Karpas-422 (cell line): ENCODE data around the gene BAHCC1. TPM values are rescaled to one million over a fixed set of nuclear protein-coding genes. Genes with fewer than 3 reads are reported as not detected.

Source experiments
- DNase-seq: peaks from one replicate; pipeline ENCODE4 v3.0.0-alpha.2; 2015
- H2AFZ ChIP-seq: fragments of 200-600 bp; sonication (generic); 2 replicates; pipeline ENCODE4 v1.6.1; 2014; ENCODE audit warnings: antibody characterized with exemption, low read length, mixed read lengths
- H3K27ac ChIP-seq: fragments of 200-600 bp; sonication (generic); 2 replicates; pipeline ENCODE4 v1.5.1; 2014; ENCODE audit warnings: mild to moderate bottlenecking, low read length, moderate library complexity
- H3K27me3 ChIP-seq: fragments of 200-600 bp; sonication (generic); 2 replicates; pipeline ENCODE4 v1.6.1; 2014; ENCODE audit warnings: low read length, mixed read lengths
- H3K36me3 ChIP-seq: fragments of 200-600 bp; sonication (generic); 2 replicates; pipeline ENCODE4 v1.6.1; 2014; ENCODE audit warnings: low read length, mixed read lengths; ENCODE audit not compliant: insufficient read depth
- H3K4me1 ChIP-seq: fragments of 200-600 bp; sonication (generic); 2 replicates; pipeline ENCODE4 v1.6.1; 2014; ENCODE audit warnings: mild to moderate bottlenecking, low read length, mixed read lengths
- H3K4me2 ChIP-seq: fragments of 200-600 bp; sonication (generic); 2 replicates; pipeline ENCODE4 v1.6.1; 2014; ENCODE audit warnings: low read length, low read depth, mild to moderate bottlenecking; ENCODE audit not compliant: poor library complexity, severe bottlenecking
- H3K4me3 ChIP-seq: fragments of 200-600 bp; sonication (generic); 2 replicates; pipeline ENCODE4 v1.5.1; 2014; ENCODE audit warnings: mild to moderate bottlenecking, antibody characterized with exemption, low read length, mixed read lengths
- H3K79me2 ChIP-seq: fragments of 200-600 bp; sonication (generic); 2 replicates; pipeline ENCODE4 v1.6.1; 2014; ENCODE audit warnings: mild to moderate bottlenecking, low read length, mixed read lengths
- H3K9ac ChIP-seq: fragments of 200-600 bp; sonication (generic); 2 replicates; pipeline ENCODE4 v1.6.0; 2014; ENCODE audit warnings: low read length
- H3K9me2 ChIP-seq: fragments of 200-600 bp; sonication (generic), shearing (Covaris generic); replicated peaks from 2 replicates; pipeline ENCODE4 v1.6.0; 2014; ENCODE audit warnings: mild to moderate bottlenecking, low read length, moderate library complexity; ENCODE audit not compliant: insufficient read depth
- H3K9me3 ChIP-seq: fragments of 300-700, 200-600 bp; sonication (generic); 2 replicates; pipeline ENCODE4 v1.6.1; 2014; ENCODE audit warnings: low read length, mixed read lengths
- H4K20me1 ChIP-seq: fragments of 200-600 bp; sonication (generic); 2 replicates; pipeline ENCODE4 v1.6.1; 2014; ENCODE audit warnings: mild to moderate bottlenecking, antibody characterized with exemption, low read length, low read depth; ENCODE audit not compliant: insufficient read depth
- total RNA-seq: library from RNA; depleted of rRNA; stranded (reverse); fragments of >200 nt; shearing (Covaris generic); gene quantifications from 2 replicates; pipeline ENCODE4 v1.2.3, GENCODE V29; 2014; ENCODE audit warnings: low replicate concordance

BAHCC1 gene
- total RNA-seq, 1 experiment from 2014 or later = not detected

DNA sequence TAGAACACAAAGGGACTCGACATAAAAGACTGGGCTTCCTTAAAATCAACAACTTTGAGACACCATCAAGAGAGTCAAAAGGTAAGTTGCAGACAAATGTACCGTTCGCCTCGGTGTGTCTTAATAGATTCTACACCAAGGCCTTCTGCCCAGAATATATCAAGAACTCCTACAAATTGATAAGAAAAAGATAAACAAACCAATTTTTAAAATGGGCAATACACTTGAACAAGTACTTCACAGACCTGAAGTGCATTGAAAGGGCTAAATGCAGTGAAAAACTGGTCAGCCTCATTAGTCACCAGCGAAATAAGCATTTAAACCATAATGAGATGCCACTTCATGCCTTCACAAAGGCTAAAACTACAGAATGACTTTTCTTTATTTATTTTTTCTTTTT lies 20.4 kb upstream of the BAHCC1 start:
- Histone ChIP-seq H3K9ac (no peak overlapping the region), H3K27ac (no peak overlapping the region)

DNA sequence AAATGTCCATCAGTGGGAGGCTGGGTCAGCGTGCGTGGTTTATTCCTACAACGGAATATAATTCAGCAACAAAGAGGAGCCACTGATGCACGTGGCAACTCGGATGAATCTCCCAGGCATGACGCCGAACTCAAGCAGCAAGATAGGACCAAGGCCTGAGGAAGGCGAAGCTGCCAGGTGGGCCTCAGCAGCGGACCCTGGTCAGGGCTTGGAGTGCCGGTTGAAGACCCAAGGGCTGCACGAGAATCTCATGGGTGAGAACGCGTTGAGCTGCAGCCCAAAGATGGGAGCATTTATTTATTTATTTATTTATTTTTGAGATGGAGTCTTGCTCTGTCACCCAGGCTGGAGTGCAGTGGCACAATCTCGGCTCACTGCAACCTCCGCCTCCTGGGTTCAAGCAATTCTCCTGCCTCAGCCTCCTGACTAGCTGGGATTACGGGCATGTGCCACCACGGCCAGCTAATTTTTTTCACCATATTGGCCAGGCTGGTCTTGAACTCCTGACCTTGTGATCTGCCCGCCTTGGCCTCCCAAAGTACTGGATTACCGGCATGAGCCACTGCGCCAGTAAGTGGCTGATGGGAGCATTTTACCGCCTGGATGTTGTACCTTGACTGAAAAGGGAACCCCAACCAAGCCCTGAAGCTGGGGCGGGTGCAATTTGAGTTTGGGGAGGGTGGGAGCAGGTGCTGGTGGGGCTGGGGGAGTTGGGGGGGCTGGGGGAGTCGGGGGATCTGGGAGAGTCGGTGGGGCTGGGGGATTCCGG lies 18.1 kb upstream of the BAHCC1 start:
- H3K4me3 ChIP-seq = no peak overlapping the region

More for the DNA sequence above, 20.4 kb upstream of the BAHCC1 start:
- H3K4me2 ChIP-seq = no peak overlapping the region
- no peaks in the 10 kb centered on the region for H3K9me2 ChIP-seq
- H4K20me1 ChIP-seq = no peaks in the 10 kb centered on the region
- no peak overlapping the region for H2AFZ ChIP-seq
- no peaks in the 10 kb centered on the region for H3K27me3 ChIP-seq
- H3K4me1 ChIP-seq = no peaks in the 10 kb centered on the region
- H3K36me3 ChIP-seq = no peaks in the 10 kb centered on the region
- no peak overlapping the region for H3K4me3 ChIP-seq
- no peaks in the 10 kb centered on the region for H3K9me3 ChIP-seq
- no peaks in the 10 kb centered on the region for H3K79me2 ChIP-seq
- no peak for DNase-seq

DNA sequence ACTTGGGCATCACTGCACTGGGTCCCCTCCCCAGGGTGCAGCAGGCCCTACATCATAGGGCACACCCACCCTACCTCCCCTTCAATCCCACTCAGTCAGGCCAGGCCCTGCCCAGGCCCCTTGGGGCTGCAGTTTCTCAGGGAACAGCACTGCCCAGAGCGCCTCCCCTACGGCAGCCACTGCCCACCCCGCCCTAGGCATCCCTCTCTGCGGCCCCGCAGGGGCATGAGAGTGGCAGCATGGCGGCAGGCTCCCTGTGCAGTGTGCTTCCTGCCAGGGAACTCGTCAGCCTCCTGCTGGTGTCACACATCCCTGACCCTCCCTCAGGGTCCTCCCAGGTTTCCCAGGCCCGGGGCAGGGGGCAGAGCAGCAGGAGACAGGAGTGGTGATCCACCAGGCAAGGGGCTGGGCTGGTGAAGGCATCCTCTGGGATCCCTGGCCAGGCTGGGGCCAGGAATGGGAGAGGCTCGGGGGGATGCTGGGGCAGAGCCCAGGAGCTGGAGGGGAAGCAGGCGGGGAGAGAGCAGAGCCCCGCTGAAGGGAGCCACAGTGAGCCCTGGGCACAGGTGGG lies 16.2 kb upstream of the BAHCC1 start:
- H3K9ac ChIP-seq = no peak overlapping the region

More for the DNA sequence above, 18.1 kb upstream of the BAHCC1 start:
- H3K27ac ChIP-seq = no peak overlapping the region
- no peak overlapping the region for H3K9ac ChIP-seq
- no peaks in the 10 kb centered on the region for H3K9me3 ChIP-seq
- no peak for DNase-seq
- no peaks in the 10 kb centered on the region for H3K27me3 ChIP-seq
- H3K36me3 ChIP-seq = no peaks in the 10 kb centered on the region
- no peaks in the 10 kb centered on the region for H3K79me2 ChIP-seq
- no peaks in the 10 kb centered on the region for H4K20me1 ChIP-seq
- no peaks in the 10 kb centered on the region for H3K9me2 ChIP-seq
- no peaks in the 10 kb centered on the region for H3K4me1 ChIP-seq
- H3K4me2 ChIP-seq = no peak overlapping the region
- H2AFZ ChIP-seq = no peak overlapping the region

DNA sequence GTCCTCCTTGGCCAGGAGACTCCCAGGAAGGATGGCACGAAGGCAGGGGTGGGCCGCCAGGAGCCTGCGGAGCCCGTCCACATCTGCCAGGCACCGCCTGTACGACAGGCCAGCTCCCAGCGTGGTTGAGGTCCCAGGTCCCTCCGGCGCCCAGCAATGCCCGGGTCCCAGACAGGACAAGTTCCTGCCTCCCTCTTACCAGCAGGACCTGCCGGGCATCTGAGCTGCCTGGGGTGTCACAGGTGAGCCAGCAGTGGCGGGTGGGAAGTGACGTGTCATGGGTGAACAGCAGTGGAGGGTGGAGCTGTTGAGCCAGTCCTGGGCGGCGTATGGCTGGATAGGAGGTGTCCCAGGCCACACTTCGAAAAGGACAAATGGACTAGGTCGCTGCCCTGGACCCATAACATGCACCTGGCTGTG lies 15.7 kb upstream of the BAHCC1 start:
- no peaks in the 10 kb centered on the region for H3K9me3 ChIP-seq

More for the DNA sequence above, 16.2 kb upstream of the BAHCC1 start:
- Histone ChIP-seq H3K4me2 (no peak overlapping the region), H3K4me3 (no peak overlapping the region), H3K36me3 (no peaks in the 10 kb centered on the region), H4K20me1 (no peaks in the 10 kb centered on the region), H3K27ac (no peak overlapping the region), H2AFZ (no peak overlapping the region), H3K9me2 (no peaks in the 10 kb centered on the region), H3K9me3 (no peaks in the 10 kb centered on the region), H3K79me2 (no peaks in the 10 kb centered on the region), H3K4me1 (no peaks in the 10 kb centered on the region), H3K27me3 (no peaks in the 10 kb centered on the region)
- DNase-seq = no peak

DNA sequence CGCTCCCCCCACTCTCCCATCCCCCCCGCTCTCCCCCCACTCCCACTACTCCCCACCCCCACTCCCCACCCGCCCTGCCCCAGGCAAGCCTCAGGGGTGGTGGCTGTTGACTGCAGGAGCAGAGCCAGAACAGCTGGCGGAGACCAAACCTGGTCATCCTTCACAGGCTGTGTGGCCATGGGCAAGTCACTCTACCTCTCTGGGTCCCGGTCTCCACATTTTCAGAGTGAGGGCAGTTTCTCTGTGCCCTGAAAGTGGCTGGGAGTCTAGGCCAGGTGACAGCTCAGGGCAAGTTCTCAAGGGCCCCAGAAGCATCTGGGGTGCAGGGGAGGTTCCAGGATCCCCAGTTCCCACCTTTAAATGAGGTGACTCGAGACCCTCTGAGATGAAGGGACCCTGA lies 15.1 kb upstream of the BAHCC1 start:
- no peak overlapping the region for H3K4me2 ChIP-seq
- no peak overlapping the region for H2AFZ ChIP-seq
- no peak overlapping the region for H3K9ac ChIP-seq
- H3K4me1 ChIP-seq = no peaks in the 10 kb centered on the region
- H3K9me3 ChIP-seq = no peaks in the 10 kb centered on the region
- no peaks in the 10 kb centered on the region for H3K27me3 ChIP-seq
- no peak overlapping the region for H3K4me3 ChIP-seq
- H3K36me3 ChIP-seq = no peaks in the 10 kb centered on the region
- H3K27ac ChIP-seq = no peak overlapping the region
- H3K79me2 ChIP-seq = no peaks in the 10 kb centered on the region
- no peaks in the 10 kb centered on the region for H4K20me1 ChIP-seq
- peak; percentile 34 for DNase-seq
- H3K9me2 ChIP-seq = no peaks in the 10 kb centered on the region

More for the DNA sequence above, 15.7 kb upstream of the BAHCC1 start:
- Histone ChIP-seq H3K9ac (no peak overlapping the region), H3K9me2 (no peaks in the 10 kb centered on the region), H4K20me1 (no peaks in the 10 kb centered on the region), H3K4me1 (no peaks in the 10 kb centered on the region), H3K4me2 (no peak overlapping the region), H3K27ac (no peak overlapping the region), H2AFZ (no peak overlapping the region), H3K36me3 (no peaks in the 10 kb centered on the region), H3K27me3 (no peaks in the 10 kb centered on the region), H3K79me2 (no peaks in the 10 kb centered on the region), H3K4me3 (no peak overlapping the region)
- DNase-seq = no peak

DNA sequence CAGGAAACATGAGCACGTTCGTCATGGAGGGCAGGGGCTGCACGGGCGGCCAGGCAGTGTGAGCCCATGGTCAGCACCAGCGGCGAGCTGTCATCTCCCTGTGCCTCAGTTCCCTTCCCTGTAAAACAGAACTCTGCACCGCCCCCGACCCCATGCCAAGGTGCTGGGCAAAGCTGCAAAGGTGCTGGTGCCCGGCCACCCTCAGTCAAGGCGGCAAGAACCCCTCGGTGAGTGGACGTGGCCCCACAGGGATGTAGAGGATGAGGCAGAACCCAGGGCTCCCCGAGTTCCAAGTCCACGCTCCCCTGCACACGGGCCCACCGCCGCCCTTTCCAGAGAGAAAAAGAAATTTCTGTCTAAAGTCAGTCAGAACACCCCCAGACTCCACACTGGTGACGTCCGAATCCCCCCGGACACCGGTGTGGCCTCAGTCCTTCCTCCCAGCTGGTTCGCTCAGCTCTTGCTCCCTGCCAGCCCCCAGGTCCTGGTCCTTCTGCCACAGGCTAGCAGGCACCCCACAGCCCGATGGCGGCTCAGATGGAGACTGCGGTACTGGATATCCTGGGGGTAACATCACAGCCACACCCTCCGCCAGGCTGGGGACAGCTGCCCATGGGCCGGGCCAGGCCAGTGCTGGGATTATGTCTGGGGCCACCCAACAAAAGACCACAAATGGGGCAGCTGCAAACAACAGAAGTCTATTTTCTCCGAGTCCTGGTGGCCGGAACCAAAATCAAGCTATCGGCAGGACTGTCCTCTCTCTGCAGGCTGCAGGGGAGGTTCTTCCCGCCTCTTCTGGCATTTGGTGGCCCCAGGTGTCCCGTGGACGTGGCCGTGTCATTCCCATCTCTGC lies 14.4 kb upstream of the BAHCC1 start:
- Histone ChIP-seq H3K79me2 (no peaks in the 10 kb centered on the region), H3K4me1 (no peaks in the 10 kb centered on the region), H4K20me1 (no peaks in the 10 kb centered on the region), H3K4me3 (no peak overlapping the region), H3K9ac (no peak overlapping the region), H3K27me3 (no peaks in the 10 kb centered on the region), H3K27ac (no peak overlapping the region), H3K36me3 (no peaks in the 10 kb centered on the region), H3K4me2 (no peak overlapping the region), H3K9me2 (no peaks in the 10 kb centered on the region), H3K9me3 (no peaks in the 10 kb centered on the region), H2AFZ (no peak overlapping the region)
- no peak for DNase-seq

DNA sequence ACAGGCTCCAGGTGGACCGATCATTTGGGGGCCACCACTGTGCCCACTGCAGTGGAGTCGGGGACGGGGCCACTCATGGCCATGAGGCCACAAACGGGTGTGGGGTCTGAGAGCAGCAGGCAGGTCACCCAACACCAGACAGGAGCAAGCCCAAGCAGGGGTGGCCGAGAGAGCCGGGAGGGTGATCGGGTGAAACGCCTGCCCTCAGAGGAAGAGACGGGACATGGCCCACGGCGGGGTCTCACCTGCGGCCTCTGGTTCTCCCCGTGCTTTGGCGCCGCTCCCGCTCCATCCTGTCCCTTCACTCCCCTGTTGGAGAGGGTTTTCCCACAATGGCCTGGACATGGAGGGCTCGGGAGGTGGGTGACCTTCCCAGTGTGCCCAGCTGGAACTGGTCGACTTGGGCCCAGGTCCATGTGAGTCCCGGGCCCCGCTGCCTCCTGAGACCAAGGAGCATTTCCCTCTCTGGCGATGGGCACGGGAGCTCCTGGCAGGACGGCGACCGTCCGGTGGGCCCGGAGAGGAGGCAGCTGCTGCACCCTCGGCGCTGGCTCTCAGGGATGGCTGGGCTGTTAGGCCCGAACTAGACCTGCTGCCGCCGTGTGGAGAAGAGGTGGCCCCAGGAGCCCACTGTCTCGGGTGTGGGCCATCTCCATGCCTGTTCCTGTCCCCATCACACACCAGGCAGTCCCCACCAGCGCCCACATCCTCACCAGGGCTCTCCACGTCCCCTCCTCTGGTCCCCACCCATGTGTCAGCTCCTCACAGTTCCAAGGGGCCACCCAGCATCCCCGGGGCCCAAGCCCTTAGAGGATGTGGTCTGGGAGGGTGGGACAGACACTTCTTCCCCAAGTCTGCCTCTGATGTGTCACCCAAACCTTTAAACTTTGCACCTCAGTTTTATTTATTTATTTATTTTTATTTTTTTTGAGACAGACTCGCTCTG lies 13.4 kb upstream of the BAHCC1 start:
- Histone ChIP-seq H3K4me3 (no peak overlapping the region), H3K36me3 (no peaks in the 10 kb centered on the region), H3K27ac (no peak overlapping the region), H3K9ac (no peak overlapping the region), H3K4me2 (no peak overlapping the region), H3K9me3 (no peaks in the 10 kb centered on the region), H3K79me2 (no peaks in the 10 kb centered on the region), H3K4me1 (no peaks in the 10 kb centered on the region), H2AFZ (no peak overlapping the region), H3K9me2 (no peaks in the 10 kb centered on the region), H3K27me3 (no peaks in the 10 kb centered on the region), H4K20me1 (no peaks in the 10 kb centered on the region)
- DNase-seq = peak; percentile 28
